Measurements from ENCODE around the gene IST1. TPM values are rescaled to one million over a fixed set of nuclear protein-coding genes. Genes with fewer than 3 reads are reported as not detected.

IST1 gene
- total and polyA plus RNA-seq, 9 of the 15 experiments (the other 6 are each of a cell fraction or from before 2014, with no cell fraction given): 135 to 334 (median 188) TPM

- peak; percentile 13; the same call in 1 of the 2 replicates for TF ChIP-seq MGA (IDR thresholded peaks at IDR 0.05)
- TF ChIP-seq CBFA2T3 (IDR thresholded peaks at IDR 0.05): no peak
- no peak for TF ChIP-seq ARNT (IDR thresholded peaks at IDR 0.05)
- TF ChIP-seq SOX6 (IDR thresholded peaks at IDR 0.05): peak; percentile 43; the same call in 1 of the 2 replicates
- TF ChIP-seq CHD2 (IDR thresholded peaks at IDR 0.05; ENCODE audit: low read depth, low read length): peak; percentile 59
- peak; percentile 97; the same call in 1 of the 2 replicates for TF ChIP-seq PHF8 (IDR thresholded peaks at IDR 0.05; ENCODE audit: borderline replicate concordance, low read length)
- peak; percentile 28; the same call in 1 of the 2 replicates for TF ChIP-seq SMAD4 (CRISPR knock-in tag; conservative IDR thresholded peaks at IDR 0.05)
- TF ChIP-seq RAD21 (CRISPR knock-in tag; conservative IDR thresholded peaks at IDR 0.05 in 1 of 2, IDR thresholded peaks at IDR 0.05 in 1 of 2): peak in 1 of 2 experiments; percentile 11; a peak in 1 of 4 replicates
- peak; percentile 18; the same call in 1 of the 2 replicates for TF ChIP-seq ZNF121 (CRISPR knock-in tag; conservative IDR thresholded peaks at IDR 0.05)
- TF ChIP-seq ZBTB11 (CRISPR knock-in tag; IDR thresholded peaks at IDR 0.05): peak in 2 of 3 experiments; percentile 44 to 93; a peak in 3 of 6 replicates
- TF ChIP-seq TBL1XR1 (IDR thresholded peaks at IDR 0.05; ENCODE audit: low read length in 2 of 2): peak in 1 of 2 experiments; percentile 98; a peak in 2 of 4 replicates
- peak; percentile 49 for TF ChIP-seq LEF1 (IDR thresholded peaks at IDR 0.05)
Measured at GRCh38 chr16:71845639-71846430, 49.5 kb upstream of the IST1 start, which contains the start of gene ATXN1L (continued).

Measured in K562 (cell line).